Stimulated activated CD8-positive, alpha-beta memory T cell treated with anti-CD3 and anti-CD28 coated beads, Interleukin-15, amount 100 ng/mL, for 24 hours (primary cell): ENCODE data around the gene TMEM87A.
"Not testable (repeated sequence)": the region's sequence is repeated elsewhere in the genome, so short reads cannot be mapped to it uniquely, and the experiment has no call there.

Source experiments
- DNase-seq: peaks from one replicate; pipeline ENCODE4 v3.0.0-alpha.2; 2020; ENCODE audit warnings: low read depth

The TMEM87A gene

DNA sequence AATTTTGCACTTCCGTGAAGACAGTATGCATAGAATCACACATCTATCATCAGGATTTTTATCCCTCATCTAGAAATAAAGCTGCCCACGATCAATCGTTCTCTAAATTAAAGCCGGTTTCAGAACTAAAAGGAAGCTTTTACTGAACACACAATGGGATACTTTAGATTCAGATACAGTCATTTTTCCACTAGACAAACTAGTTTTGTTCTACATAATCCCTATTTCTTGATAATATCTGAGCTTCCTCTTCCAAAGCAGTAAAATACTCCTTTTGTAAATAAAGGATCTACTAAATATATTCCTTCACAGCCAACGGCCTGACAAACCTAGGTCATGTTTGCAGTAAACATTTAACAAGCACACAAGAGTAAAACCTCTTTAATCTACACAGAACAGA lies 2.2 kb downstream of the TMEM87A start:
- no peak for DNase-seq

DNA sequence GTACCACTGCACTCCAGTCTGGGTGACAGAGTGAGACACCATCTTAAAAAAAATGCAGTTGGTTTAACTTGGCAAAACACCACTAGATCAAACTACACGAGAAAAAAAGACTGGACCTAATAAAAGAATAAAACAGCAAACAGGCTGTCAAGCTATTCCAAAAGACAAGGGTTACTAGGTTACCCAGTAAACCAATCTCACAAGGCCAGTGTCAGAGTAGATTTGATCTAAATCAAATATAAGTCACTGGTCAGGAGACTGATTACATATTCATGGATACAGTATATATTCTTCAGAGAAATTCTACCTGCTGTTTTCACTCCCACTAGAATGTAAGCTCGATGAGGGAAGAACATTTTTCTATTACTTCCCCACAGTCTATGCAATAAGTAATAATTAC lies 2.7 kb downstream of the TMEM87A start:
- DNase-seq: no peak

DNA sequence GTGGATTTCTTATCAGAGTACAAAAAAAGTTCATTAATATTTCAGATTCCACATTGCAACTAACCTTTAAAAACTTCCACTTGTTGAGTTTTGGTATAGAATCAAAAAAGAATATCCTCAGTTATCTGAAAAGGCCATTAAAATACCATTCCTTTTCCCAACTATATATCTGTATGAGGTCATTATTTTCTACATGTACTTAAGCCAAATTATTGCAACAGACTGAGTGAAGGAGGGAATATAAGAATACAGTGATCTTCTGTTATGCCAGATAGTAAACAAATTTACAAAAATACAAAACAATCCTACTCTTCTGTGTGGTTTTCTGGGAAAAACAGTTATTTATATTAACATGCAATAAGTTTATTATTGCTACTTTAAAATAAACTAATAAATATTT lies 5.9 kb downstream of the TMEM87A start:
- DNase-seq: no peak

DNA sequence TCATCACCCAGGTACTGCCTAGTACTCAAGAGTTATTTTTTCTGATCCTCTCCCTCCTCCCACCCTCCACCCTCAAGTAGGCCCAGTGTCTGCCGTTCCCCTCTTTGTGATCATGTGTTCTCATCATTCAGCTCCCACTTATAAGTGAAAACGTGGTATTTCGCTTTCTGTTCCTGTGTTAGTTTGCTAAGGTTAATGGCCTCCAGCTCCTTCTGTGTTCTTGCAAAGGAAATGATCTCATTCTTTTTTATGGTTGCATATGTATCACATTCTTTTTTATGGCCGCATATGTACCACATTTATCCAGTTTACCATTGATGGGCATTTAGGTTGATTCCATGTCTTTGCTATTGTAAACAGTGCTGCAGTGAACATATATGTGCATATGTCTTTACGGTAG lies 8.4 kb downstream of the TMEM87A start:
- DNase-seq: no peak

DNA sequence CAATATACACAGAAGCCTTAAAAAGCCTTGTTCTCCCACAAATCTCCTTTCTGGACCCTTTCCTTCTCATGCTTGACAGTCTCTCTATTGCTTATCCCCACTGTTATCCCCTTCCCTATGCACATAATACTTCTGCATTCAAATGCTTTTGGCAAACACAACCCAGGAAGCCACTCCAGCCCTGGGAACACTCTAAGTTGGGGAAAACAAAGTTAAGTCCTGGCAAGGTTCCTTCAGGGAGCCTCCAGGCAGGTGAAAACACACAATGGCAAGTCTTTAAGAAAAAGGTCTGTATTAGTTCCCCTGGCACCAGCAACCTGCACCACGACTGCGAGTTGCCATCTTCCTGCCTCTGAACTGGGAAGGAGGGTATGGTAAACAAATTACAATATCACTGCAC lies 19.9 kb downstream of the TMEM87A start:
- no peak for DNase-seq

DNA sequence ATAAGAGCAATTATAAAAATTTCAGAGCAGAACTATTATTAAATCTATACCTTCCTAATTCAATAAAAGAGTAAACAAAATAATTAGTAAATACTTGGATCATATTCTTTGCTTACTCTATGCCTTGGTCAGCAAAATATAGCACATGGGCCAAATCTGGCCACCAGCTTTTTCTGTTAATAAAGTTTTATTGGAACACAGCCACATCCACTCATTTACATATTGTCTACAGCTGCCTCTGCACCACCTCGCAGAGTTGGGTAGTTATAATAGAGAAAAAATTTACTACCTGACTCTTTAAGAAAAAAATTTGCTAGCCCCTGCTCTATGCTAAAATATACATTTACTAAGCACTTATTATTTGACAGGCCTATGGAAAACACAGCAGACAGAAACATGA lies 32.4 kb downstream of the TMEM87A start:
- DNase-seq: no peak

DNA sequence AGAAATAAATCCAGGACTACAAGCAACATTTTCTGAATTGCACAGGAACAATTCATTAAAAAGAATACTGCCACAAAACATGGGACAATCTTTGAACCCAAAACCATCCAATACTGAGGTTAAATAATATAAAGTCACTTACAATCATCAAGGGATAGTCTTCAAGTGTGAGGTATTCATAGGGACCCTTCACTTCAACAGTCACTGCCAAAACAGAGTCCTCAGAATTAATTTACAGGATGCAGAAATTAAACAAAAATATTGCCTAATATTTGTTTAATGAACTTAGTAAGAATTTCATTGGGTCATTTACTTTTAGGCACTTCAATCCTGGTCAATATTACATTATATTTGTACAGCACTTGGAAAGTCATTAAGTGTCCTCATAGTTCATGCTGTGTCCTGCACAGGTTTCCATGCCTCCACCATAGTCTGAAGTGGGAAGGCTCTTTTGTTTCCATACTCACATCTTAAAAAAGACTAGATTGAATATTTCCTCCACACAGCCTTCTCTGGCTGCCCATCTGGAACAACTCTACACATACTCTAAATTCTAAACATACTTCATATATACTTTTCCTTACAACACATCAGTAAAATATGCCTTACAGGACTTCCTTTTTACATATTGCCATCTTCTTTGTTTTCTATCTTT lies 33.6 kb downstream of the TMEM87A start:
- DNase-seq: no peak

DNA sequence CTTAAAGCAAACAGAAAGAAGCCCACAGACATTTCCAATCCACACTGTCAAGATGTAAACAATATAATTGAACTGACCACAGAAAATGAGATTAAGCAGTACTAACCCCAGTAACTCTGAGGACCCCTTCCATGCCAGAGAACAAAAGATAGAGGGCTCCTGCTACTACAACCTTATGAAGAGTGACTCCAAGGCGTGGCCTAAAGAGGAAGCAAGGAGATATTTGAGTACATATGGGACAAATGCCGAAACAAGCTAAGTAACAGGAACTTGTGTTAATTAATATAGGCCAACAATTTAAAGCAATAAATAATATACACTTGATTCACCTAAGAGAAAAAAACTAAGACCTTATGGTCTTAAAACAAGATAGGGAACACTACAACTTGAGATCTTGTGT lies 40.1 kb downstream of the TMEM87A start:
- no peak for DNase-seq

DNA sequence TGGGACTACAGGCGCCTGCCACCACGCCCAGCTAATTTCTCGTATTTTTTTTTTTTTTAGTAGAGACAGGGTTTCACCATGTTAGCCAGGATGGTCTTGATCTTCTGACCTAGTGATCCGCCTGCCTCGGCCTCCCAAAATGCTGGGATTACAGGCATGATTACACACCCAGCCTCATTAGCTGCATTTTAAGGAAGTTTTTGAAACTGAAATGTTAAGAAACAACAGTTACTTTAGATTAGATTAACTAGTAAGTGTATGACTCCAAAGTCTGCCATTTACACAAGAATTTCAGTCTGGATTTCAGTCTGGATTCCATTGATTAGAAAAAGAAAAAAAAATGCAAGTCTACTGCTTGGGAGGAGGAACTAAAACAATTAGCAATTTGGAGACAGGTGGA lies 40.6 kb downstream of the TMEM87A start:
- DNase-seq: no peak

DNA sequence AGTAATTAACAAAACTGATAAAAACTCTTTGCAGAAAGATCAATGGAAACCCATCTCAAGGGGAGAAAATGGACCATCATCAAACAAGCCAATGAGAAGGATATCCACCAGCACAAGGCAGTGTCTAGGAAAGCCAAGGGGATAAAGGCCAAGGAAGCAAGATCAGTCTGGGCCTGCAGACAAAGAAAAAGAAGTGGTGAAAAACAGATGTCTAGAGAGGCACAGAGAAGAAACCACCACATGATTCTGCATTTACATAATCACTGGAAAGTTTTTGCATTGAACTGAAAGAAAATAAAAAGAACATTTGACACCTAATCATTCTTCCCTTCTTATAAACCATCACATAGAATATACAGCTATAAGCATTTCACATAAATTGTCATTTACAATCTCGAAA lies 42.1 kb downstream of the TMEM87A start:
- no peak for DNase-seq

DNA sequence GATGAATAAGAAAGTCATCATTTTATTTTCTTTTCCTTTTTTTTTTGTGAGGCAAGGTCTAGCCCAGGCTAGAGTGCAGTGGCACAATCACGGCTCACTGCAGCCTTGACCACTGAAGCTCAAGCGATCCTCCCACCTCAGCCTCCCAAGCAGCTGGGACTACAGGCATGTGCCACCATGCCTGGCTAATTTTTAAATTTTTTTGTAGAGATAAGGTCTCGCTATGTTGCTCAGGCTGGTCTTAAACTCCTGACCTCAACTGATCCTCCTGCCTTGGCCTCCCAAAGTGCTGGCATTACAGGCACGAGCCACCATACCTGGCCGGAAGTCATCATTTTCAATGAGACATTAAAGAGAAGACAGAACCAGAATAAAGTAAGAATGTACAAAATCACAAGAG lies 44.3 kb downstream of the TMEM87A start:
- not testable (repeated sequence) for DNase-seq

DNA sequence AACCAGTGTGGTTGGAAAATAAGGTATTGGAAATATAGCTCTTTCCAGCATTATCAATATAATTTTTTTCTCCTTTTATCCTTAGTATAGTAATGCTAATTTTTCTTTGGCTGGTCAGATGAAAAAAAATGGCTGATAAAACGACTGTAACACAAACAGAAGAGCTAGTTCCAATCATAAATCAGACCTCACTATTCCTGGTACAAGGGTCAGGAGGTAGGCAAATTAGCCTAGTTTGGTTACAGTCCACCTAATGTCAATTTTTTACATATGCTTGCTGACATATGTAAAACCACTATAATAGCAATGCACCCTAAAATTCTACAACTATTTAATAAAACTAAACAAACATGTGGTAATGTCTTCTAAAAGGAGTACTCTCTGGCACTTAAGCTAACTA lies 45.2 kb downstream of the TMEM87A start:
- no peak for DNase-seq

DNA sequence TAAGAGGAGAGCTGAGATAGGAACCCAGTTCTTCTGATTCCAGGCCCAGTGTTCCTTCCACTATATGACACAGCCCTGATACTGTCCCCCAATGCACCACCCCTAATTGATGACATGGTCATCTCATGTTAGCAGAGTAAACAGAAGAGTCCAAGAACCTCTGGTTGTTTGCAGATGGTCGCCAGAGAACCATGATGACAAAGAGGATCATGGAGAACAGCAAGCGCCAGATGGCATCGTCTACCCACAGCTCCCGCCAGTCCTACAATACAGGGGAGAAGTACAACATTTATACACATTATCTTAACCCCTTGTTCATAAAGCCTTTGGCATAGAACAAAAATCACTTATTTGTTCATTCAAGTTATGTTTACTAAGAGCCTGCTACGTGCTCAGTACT lies 46.6 kb downstream of the TMEM87A start:
- no peak for DNase-seq

DNA sequence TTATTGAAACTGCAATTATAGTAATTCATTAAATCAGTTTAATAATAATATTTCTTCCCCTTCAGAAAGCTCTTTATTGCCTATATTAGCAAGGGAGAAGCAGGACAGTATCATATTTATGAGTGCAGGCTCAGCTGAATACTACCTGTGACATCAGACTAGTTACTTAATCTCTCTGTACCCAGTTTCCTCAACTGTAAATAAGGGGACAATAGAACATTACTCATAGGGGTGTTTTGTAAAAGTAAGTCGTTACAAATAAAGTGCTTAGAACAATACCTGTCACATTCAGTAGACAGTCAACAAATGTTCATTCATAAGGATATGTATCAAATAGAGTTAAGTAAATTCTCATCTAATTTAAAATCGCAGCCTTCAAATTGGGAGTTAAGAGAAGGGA lies 53.0 kb downstream of the TMEM87A start:
- DNase-seq: no peak

DNA sequence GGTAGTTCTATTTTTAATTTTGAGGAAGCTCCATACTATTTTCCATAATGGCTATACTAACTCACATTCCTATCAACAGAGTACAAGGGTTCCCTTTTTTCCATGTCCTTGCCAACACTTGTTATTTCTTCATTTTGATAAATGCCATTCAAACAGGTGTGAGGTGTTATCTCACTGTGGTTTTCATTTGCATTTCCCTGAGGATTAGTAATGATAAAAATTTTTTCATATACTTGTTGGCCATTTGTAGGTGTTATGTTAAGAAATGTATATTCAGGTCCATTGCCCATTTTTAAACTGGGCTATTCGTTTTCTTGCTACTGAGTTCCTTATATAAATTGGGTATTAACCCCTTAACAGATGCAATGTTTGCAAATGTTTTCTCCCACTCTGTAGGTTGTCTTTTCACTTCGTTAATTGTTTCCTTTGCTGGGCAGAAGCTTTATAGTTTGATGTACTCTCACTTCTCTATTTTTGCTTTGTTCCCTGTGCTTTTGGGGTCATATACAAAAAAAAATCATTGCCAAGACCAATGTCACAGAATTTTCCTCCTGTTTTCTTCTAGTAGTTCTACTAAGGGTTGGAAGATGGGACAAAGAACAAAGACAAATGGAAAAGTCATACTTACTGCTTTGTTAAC lies 54.2 kb downstream of the TMEM87A start:
- DNase-seq: no peak

DNA sequence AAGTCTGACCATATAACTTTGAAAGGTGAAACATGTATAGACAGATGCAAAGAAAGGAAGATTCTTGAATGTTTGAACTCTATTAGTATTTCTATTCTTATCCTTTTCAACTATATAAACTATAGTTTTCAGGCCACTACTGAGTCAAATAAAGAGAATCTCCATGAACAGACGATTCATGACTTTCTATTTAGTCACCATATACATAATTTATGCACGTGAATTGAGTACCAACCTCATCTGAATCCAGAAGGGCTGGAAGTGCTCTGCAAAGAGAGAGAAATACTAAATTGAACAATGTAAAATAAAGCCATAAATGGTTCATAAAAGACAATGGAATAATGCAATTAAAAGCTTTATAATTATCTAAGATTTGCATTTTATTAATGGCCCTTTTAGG lies 55.7 kb downstream of the TMEM87A start:
- no peak for DNase-seq

DNA sequence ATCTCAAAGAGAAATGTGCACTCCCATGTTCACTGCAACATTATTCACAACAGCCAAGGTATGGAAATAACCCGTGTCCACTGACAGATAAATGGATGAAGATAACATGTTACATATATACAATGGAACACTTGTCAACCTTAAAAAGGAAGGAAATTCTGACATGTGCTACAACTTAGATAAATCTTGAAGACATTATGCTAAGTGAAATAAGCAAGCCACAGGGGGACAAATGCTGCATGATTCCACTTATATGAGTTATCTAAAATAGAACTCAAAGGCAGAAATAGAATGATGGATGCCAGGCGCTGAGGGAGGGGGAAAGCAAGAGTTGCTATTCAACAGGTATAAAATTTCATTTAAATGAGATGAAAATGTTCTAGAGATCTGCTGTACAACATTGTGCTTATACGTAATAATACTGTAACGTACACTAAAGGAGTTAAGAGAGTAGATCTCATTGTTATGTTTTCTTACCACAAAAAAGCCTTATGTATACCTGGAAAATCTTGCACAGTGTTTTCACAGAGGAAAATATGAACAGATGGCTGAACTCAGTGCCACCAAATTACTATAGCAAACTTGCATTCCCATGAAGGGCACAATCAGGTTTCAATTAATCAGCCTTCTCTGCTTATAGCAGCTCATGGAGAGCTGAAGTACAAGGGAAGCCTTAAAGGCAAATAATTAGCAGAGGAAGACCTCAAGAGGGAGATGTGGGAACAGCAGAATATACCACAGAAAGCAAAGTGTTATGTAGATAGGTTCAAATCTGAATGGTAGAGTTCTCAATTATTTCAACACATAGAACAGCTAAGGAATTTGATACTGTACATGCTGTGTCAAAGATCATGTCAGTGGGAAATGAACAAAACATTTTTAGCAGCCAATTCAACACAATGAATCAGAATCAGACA lies 57.1 kb downstream of the TMEM87A start:
- DNase-seq: no peak

DNA sequence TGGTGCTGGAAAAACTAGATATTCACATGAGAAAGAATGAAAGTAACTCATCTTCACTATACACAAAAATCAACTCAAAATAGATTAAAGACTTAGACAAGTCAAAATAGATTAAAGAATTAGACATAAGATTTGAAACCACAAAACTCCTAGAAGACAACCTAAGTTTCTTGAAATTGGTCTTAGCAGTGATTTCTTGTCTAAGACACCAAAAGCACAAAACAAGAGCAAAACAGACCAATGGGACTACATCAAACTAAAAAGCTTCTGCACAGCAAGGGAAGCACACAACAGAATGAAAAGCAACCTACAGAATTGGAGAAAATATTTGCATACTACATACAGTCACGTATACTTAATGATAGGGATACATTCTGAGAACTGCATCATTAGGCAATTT lies 58.6 kb downstream of the TMEM87A start:
- no peak for DNase-seq

DNA sequence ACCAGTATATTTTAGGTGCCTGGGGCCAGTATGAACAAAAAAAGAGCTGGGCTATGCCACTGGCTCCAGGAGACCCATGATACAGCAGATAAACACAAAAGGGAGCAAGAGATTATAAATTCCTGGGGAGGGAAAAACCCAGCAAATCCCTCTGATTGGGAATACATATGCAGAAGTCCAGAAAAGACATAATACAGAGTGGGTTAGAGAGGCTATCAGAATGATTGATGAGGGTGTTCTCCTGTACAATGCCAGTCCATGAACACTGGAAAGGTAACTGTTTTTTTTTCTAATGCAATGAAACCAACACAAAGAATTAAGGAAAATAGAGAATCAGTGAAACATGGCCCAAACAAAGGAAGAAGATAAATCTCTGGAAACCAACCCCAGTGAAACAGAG lies 59.7 kb downstream of the TMEM87A start:
- DNase-seq: no peak

DNA sequence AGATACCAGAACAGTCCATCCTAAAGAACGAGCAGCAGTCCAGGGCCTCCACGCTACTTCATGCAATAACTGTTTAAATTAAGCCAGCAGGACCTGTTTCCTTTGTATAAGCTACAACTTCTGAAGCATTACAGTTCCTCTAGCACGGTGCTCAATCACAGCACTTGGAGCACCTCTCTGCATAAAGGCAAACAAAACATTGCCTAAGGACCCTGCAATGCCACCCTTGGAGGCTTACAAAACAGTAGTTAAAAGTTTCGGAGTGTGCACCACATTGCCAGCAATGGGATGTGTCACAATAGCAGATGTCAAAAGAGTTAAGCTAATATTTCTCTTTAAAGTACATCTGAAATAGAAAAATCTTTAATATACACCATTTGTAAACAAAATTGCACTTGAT lies 62.5 kb downstream of the TMEM87A start:
- DNase-seq: no peak

DNA sequence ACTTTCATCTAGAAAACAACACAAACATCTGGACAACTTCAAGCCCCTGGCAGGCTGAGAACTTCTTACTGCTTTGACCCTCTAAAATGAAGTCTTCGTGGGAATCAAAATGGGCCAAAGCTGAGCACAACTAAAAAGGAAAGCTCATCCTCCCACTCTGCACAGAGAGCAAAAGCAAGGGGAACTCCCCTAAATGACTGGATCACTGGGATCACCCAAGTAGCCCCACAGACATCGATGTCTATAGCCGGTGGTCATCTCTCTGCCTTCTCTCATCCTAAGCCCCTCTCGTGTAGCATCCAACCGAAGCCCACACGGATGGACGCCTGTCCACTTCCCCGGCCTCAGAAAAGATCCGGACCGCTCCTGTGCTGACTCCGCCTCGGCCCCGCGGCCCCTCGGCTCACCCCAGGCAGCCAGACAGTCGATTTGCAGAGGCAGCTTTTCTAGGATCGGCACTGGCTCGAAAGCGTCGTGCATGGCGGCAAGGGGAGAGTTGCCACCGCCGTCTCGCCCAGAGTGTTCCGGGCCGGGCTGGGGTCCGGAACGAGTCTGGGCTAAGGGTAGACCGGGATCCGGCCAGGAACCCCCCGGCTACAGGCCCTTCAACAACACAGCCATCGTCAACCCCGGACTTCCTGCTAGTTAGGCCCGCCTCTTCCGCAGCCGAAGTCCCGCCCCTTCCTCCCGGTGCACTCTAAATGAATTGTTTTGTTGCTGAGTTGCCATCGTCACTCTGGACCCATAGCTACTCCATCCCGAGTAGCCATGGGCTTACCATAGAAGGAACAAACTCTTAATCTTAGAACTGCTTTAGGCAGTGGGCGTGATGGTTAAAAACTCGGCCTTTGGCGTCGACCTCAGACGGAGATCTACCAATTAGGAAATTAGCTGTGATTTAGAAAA lies 65.3 kb downstream of the TMEM87A start, which contains the start of gene VPS39:
VPS39 (minus strand) TSS at position 631 of the 906 bp plus-strand sequence; CDS start at position 480, 151 bp downstream.
- peak; percentile 58 for DNase-seq

DNA sequence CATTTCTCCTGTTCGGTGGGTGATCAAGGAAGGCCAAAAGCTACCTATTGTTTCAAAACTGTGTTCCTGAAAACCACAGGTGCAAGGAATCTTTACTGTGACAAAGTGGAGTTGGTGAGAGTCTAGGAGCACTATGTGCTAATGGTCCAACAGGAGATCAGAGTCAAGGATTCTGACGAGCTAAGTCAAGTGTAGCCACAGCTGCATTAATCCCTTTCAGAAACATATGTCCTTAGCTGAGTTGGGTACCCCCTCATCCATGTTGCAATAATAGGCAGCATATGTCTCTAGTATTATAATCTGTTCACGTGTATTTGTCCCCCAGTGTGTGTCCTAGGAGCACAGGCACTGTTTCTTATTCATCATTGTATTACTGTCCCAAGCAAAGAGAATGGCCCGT lies 66.8 kb downstream of the TMEM87A start:
- DNase-seq: no peak
